Mesodermal cell (in vitro differentiated cells): ENCODE results near the gene PGAM4.
"Not testable (repeated sequence)": the region's sequence is repeated elsewhere in the genome, so short reads cannot be mapped to it uniquely, and the experiment has no call there.

ENCODE experiments used
- H3K27ac ChIP-seq: 2 replicates; pipeline ENCODE4 v1.7.0; 2013; ENCODE audit warnings: mild to moderate bottlenecking, low read depth, low read length, moderate library complexity; ENCODE audit not compliant: severe bottlenecking
- H3K36me3 ChIP-seq: 2 replicates; pipeline ENCODE4 v1.7.1; 2013; ENCODE audit warnings: mild to moderate bottlenecking, low read length, moderate library complexity; ENCODE audit not compliant: control insufficient read depth, insufficient read depth
- H3K4me1 ChIP-seq: one replicate; pipeline ENCODE4 v1.7.1; 2013; ENCODE audit warnings: mild to moderate bottlenecking, low read length; ENCODE audit not compliant: insufficient read depth, control insufficient read depth, poor library complexity, severe bottlenecking
- H3K4me3 ChIP-seq: 2 replicates; pipeline ENCODE4 v1.7.0; 2013; ENCODE audit warnings: low read length, control low read depth, mild to moderate bottlenecking; ENCODE audit not compliant: insufficient read depth, poor library complexity, severe bottlenecking; ENCODE audit errors: extremely low read depth
- H3K9me3 ChIP-seq: 2 replicates; pipeline ENCODE4 v1.7.1; 2013; ENCODE audit warnings: mild to moderate bottlenecking, low read length, moderate library complexity; ENCODE audit not compliant: control insufficient read depth
- WGBS, 2 experiments: methylation state at CpG; one replicate each; pipeline ENCODE4 v1.1.5; 2013; ENCODE audit warnings: missing lambda C conversion rate in 2 of 2; ENCODE audit not compliant: insufficient coverage in 2 of 2; 5-methylcytosine and 5-hydroxymethylcytosine counted together

PGAM4 gene

DNA sequence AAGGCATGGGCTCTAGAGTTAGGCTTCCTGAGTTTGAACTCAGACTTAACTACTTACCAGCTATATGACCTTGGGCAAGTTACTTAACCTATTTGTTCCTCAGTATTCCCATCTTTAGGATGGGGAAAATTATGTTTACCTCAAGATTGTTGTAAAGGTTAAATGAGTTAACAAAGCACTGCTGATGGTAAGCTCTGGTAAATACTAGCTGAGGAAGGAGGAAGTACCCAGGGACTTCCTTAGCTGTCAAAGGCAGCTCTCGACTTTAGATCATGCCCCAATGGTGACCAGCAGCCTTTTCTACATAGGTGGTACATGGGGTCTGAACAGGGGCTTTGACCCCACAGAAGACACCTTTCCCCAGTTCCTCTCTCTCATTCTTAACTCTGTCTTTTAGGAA is 38.9 kb downstream of the PGAM4 start:
- Histone ChIP-seq H3K4me3 (no peak overlapping the region), H3K36me3 (no peaks in the 10 kb centered on the region), H3K27ac (no peak overlapping the region), H3K4me1 (no peaks in the 10 kb centered on the region), H3K9me3 (no peaks in the 10 kb centered on the region)
- WGBS, 2 experiments: no CpG with 5 or more reads among the region's 1 CpG

DNA sequence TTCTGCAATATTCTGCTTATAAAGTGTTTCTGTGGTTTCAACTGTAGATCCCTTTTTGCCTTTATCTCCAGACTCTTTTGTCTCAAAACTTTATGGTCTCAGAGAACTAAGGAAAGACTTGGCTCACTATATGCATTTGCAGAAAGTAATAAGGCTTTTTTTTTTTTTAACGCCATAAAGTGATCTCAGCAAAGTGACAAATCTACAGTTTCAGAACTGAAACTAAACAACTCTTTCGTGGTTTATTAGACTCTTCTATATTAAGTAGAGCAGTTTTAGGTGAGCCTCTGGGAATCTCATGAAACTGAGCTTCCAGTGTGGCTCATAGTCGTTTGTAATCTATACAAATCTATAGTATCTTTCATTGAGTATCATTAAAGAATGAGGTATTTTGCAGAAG is 43.7 kb downstream of the PGAM4 start:
- Histone ChIP-seq H3K36me3 (no peaks in the 10 kb centered on the region), H3K27ac (no peak overlapping the region), H3K9me3 (no peaks in the 10 kb centered on the region), H3K4me3 (no peak overlapping the region), H3K4me1 (no peaks in the 10 kb centered on the region)
- WGBS, 2 experiments: no CpG with 5 or more reads among the region's 3 CpGs

DNA sequence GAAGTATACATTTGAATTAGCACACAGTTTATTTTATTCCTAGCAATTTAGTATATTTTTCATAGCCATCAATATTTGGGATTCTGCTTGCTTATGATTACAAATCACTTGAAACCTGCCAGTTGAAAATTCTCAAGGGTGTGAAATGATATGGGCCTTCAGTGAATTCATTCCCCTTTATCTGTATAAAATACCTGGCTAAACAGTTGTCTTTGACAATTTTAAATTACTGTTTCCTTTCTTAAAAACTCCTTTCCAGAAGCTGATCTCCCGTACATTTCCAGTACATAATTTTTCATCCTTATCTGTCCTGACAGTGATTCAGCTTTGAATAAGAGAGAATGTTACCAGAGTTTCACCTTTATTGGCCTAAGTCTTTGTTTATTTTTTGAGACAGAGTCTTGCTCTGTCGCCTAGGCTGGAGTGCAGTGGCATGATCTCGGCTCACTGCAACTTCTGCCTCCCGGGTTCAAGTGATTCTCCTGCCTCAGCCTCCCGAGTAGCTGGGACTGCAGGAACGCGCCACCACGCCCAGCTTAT is 45.0 kb downstream of the PGAM4 start:
- 89% methylated on average over 6 of the region's 8 CpGs; no CpG with 5 or more reads in 1 of the 2 experiments for WGBS, 2 experiments
- Histone ChIP-seq H3K36me3 (no peaks in the 10 kb centered on the region), H3K4me3 (no peak overlapping the region), H3K9me3 (no peaks in the 10 kb centered on the region), H3K4me1 (no peaks in the 10 kb centered on the region), H3K27ac (no peak overlapping the region)

DNA sequence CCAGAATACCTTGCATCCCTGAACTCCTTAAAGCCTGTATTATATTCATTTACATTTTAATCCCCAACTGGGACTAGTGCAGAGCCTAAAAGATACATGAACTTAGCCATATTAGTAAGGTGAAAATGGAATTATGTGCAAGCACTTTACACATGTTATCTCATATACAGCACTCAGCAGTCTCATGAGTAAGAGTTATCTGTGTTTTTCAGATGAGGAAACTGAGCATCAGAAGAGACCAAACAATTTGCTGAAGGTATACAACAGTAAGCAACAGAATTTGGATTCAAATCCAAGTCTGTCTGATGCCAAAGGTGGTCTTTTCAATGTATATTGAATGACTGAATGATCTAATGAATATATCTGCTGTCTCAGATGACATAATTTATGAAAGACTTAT is 46.7 kb downstream of the PGAM4 start:
- Histone ChIP-seq H3K36me3 (no peaks in the 10 kb centered on the region), H3K9me3 (no peaks in the 10 kb centered on the region), H3K4me1 (no peaks in the 10 kb centered on the region), H3K27ac (no peak overlapping the region), H3K4me3 (no peak overlapping the region)

DNA sequence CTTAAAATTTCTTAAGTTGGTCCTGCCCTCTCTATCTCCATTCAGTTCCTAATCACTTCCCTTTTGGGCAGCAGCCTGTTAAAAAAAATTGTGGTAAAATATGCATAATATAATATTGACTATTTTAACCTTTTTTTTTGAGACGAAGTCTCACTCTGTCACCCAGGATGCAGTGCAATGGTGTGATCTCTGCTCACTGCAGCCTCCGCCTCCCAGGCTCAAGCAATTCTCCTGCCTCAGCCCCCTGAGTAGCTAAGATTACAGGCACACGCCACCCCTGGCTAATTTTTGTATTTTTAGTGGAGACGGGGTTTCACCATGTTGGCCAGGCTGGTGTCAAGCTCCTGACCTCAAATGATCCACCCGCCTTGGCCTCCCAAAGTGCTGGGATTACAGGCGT is 50.1 kb downstream of the PGAM4 start:
- 100% methylated on average over 1 of the region's 6 CpGs; no CpG with 5 or more reads in 1 of the 2 experiments for WGBS, 2 experiments

DNA sequence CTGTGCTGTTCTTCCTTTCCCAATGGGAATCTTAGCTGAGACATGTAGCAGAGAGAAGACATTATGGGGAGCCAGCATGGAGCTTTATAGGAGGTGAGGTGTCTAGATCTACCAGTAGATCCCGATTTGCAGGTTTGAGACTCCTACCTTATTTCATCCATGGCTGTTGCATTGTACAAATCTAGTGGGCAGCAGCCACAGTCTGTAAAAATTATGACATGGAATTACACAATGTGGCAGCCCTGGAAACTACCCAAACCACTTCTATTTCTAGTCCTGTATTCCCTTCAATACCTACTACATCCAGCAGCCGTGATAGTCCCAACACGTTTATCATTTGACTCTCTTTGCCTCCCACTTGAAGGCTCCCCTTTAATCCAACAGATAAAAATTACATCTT is 50.9 kb downstream of the PGAM4 start:
- Histone ChIP-seq H3K4me1 (no peaks in the 10 kb centered on the region), H3K4me3 (no peak overlapping the region), H3K36me3 (no peaks in the 10 kb centered on the region), H3K9me3 (no peaks in the 10 kb centered on the region), H3K27ac (no peak overlapping the region)
- WGBS, 2 experiments: no CpG with 5 or more reads among the region's 3 CpGs

More for the DNA sequence above, 50.1 kb downstream of the PGAM4 start:
- not testable (repeated sequence) for H3K4me1 ChIP-seq, H3K27ac ChIP-seq, H3K36me3 ChIP-seq, H3K9me3 ChIP-seq, H3K4me3 ChIP-seq
